ENCODE data around the gene MACROD1.

GRCh38 chr11:64165842-64166635 lies at the start of gene MACROD1:
- TF ChIP-seq CTCF (IDR thresholded peaks at IDR 0.05): no peak
- TF ChIP-seq POLR2AphosphoS5 (IDR thresholded peaks at IDR 0.05; ENCODE audit: insufficient read depth in 1 of 2, low read depth in 1 of 2): peak; percentile 30 to 74
- TF ChIP-seq POLR2A (IDR thresholded peaks at IDR 0.05): peak in 1 of 2 donors; percentile 16
